Measurements from ENCODE around the gene SORBS1.

SORBS1 gene

DNA sequence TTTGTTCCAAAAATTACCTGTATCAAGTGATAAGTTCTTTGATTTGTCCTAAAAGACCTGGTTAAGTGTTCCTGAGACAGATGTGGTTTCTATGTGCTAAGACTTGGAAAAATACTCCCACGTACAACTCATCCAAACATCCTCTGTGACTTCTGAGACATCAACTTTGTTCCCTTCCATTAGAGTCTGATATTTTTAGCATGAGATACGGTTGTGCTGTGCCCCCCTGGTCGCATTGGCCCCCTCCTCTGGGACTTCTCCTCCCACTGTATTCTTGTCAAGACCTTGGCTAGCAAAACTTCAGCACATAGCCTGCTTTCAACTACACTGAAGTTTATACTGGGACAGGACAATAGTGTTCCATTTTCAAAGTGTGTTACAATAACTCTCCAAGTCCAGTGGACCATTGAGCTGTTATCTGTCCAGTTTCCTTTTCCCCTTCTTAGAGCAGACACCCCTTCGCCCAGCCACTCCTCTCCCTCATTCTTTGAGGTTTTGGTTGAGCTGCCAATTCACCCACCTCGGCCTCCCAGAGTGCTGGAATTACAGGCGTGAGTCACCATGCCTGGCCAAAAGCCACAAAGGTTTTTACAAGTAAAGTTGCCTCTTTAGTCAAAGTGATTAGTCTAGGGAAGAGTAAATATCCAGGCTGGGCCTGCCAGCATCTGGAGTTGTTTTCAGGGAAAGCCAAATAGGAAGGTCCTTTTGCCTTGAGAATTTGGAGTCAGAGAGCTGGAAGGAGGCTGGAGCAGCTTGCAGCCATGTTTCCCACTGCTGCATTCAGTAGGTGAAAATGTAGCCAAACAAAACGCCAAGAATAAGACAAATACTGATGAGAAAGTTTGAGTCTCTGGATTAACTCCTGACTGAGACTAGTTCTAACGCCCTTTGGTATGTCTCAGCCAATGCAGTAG lies 252.5 kb downstream of the SORBS1 start:
- Histone ChIP-seq H3K27ac (ENCODE audit: low read length) (no peak overlapping the region), H3K9me3 (ENCODE audit: control insufficient read depth, insufficient read depth, low read length) (no peaks in the 10 kb centered on the region), H3K4me1 (ENCODE audit: control insufficient read depth, insufficient read depth, low read length) (peaks cover 3% of the 10 kb centered on the region; the same call in 1 of the 2 replicates), H3K27me3 (ENCODE audit: control insufficient read depth, insufficient read depth, low read length) (no peaks in the 10 kb centered on the region), H3K36me3 (ENCODE audit: control insufficient read depth, insufficient read depth, low read length) (no peaks in the 10 kb centered on the region), H3K4me3 (ENCODE audit: low read length) (no peak overlapping the region)
- DNase-seq (ENCODE audit: low read depth, low spot score): no peak
- WGBS (ENCODE audit: insufficient coverage, insufficient read length): no CpG with 5 or more reads among the region's 8 CpGs

DNA sequence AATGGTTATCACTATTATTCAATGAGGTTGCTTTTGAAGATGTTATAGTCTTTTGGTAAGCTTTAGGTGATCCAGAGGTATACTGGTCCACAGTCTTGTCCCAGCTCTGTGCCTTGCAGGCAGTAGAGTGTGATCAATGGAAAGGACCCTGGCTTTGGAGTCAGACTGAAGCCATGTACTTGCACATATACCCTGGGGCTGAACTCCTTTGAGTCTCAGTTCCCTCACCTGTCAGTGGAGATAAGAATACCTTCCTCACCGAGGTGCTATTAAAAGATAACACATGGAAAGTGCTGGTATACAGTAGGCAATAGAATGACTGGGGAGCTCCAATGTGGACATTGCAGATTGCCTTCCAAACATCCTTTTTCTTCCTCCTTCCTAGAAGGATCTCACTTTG lies 254.3 kb downstream of the SORBS1 start:
- Histone ChIP-seq H3K9me3 (ENCODE audit: control insufficient read depth, insufficient read depth, low read length) (no peaks in the 10 kb centered on the region), H3K4me1 (ENCODE audit: control insufficient read depth, insufficient read depth, low read length) (peaks cover 3% of the 10 kb centered on the region; the same call in 1 of the 2 replicates), H3K36me3 (ENCODE audit: control insufficient read depth, insufficient read depth, low read length) (no peaks in the 10 kb centered on the region), H3K4me3 (ENCODE audit: low read length) (no peak overlapping the region), H3K27ac (ENCODE audit: low read length) (no peak overlapping the region), H3K27me3 (ENCODE audit: control insufficient read depth, insufficient read depth, low read length) (no peaks in the 10 kb centered on the region)
- no peak for DNase-seq (ENCODE audit: low read depth, low spot score)
- WGBS (ENCODE audit: insufficient coverage, insufficient read length): no CpG with 5 or more reads among the region's 1 CpG

DNA sequence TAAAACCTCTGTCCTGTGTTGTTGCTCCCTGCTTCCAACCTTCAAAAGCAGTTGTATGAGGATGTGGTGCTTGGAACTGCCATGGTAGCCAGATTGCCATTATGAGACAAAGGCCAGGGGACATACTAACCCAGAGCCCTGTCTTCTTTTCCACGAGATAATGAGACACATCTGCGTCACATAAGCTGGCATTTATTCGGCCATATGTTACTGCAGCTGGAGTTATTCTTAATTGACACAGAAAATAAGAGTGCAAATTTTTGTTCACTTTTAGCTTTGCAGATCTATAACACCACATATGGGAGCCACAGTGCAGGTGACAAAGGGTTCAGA lies 254.9 kb downstream of the SORBS1 start:
- no peaks in the 10 kb centered on the region for H3K9me3 ChIP-seq (ENCODE audit: control insufficient read depth, insufficient read depth, low read length)
- H3K27me3 ChIP-seq (ENCODE audit: control insufficient read depth, insufficient read depth, low read length): no peaks in the 10 kb centered on the region
- no peak overlapping the region for H3K27ac ChIP-seq (ENCODE audit: low read length)
- no peak overlapping the region for H3K4me3 ChIP-seq (ENCODE audit: low read length)
- DNase-seq (ENCODE audit: low read depth, low spot score): no peak
- H3K36me3 ChIP-seq (ENCODE audit: control insufficient read depth, insufficient read depth, low read length): no peaks in the 10 kb centered on the region
- no CpG with 5 or more reads among the region's 3 CpGs for WGBS (ENCODE audit: insufficient coverage, insufficient read length)
- H3K4me1 ChIP-seq (ENCODE audit: control insufficient read depth, insufficient read depth, low read length): peaks cover 3% of the 10 kb centered on the region; the same call in 1 of the 2 replicates

DNA sequence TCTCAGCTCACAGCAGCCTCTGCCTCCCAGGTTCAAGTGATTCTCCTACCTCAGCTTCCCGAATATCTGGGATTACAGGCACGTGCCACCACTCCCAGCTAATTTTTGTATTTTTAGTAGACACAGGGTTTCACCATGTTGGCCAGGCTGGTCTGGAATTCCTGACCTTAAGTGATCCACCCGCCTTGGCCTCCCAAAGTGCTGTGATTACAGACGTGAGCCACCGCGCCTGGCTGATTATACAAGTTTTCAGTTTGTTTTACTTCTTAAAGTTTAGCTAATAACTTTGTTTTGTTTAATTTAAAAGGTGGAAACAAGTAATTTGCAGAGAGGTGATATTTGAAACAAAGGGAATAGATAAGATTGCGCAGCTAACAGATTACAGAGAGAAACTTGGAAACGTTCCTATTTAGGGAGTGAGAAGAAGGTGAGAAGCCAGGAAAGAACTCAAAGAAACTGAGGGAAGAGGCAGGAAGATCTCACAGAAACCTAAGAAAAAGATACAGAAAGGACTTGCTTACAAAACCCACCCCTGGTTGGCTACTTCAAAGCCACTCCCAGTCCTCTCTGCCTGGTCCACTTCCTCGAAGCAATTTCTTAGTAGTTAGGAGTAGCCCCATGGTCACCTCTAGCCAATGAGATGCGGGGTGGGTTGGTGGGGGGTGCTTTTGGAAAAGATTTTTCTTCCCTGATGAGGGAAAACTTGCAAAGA lies 255.4 kb downstream of the SORBS1 start:
- H3K4me1 ChIP-seq (ENCODE audit: control insufficient read depth, insufficient read depth, low read length): peaks cover 3% of the 10 kb centered on the region; the same call in 1 of the 2 replicates
- no peaks in the 10 kb centered on the region for H3K27me3 ChIP-seq (ENCODE audit: control insufficient read depth, insufficient read depth, low read length)
- no peak overlapping the region for H3K4me3 ChIP-seq (ENCODE audit: low read length)
- no peak overlapping the region for H3K27ac ChIP-seq (ENCODE audit: low read length)
- no peaks in the 10 kb centered on the region for H3K36me3 ChIP-seq (ENCODE audit: control insufficient read depth, insufficient read depth, low read length)
- no peak for DNase-seq (ENCODE audit: low read depth, low spot score)
- no peaks in the 10 kb centered on the region for H3K9me3 ChIP-seq (ENCODE audit: control insufficient read depth, insufficient read depth, low read length)
- WGBS (ENCODE audit: insufficient coverage, insufficient read length): no CpG with 5 or more reads among the region's 10 CpGs

DNA sequence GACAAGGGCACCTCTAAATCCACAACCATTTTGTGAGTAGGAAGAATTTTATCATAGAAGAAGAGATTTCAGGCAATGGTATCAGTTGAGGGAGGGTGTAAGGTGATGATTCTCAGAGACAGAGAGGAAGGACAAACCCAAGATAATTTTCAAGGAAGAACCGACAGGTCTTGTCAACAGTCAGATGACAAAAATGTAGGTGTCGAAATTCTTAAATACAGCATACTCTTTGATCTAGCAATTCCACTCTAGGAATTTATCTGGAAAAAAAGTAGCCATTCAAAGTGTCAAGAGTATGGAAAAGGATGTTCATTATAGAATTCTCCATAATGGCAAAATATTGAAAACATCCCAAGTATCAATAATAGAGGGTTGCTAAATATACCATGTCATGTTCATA lies 256.2 kb downstream of the SORBS1 start:
- Histone ChIP-seq H3K36me3 (ENCODE audit: control insufficient read depth, insufficient read depth, low read length) (no peaks in the 10 kb centered on the region), H3K27ac (ENCODE audit: low read length) (no peak overlapping the region), H3K4me3 (ENCODE audit: low read length) (no peak overlapping the region), H3K4me1 (ENCODE audit: control insufficient read depth, insufficient read depth, low read length) (no peaks in the 10 kb centered on the region), H3K27me3 (ENCODE audit: control insufficient read depth, insufficient read depth, low read length) (no peaks in the 10 kb centered on the region), H3K9me3 (ENCODE audit: control insufficient read depth, insufficient read depth, low read length) (no peaks in the 10 kb centered on the region)
- no peak for DNase-seq (ENCODE audit: low read depth, low spot score)
- WGBS (ENCODE audit: insufficient coverage, insufficient read length): no CpG with 5 or more reads among the region's 2 CpGs

DNA sequence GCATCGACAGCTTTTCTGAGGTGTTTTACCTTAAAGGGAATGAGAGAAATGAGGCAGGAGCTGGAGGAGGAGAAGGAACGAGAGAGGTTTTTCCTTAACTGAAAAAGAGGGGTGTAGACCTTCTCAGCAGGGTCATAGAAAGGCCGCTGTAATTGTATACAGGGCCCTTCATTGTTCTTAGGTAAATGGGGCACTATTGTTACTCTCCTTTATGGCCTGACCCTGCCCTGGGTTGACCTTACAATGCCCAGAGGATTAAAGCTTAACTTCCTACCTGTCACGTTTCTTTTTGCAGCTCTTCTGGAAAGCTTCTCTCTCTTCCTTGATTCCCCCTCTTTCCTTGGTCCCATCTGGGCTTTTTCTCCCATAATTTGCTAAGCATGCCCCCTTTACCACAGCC lies 256.7 kb downstream of the SORBS1 start:
- Histone ChIP-seq H3K9me3 (ENCODE audit: control insufficient read depth, insufficient read depth, low read length) (no peaks in the 10 kb centered on the region), H3K4me3 (ENCODE audit: low read length) (no peak overlapping the region), H3K27ac (ENCODE audit: low read length) (no peak overlapping the region), H3K4me1 (ENCODE audit: control insufficient read depth, insufficient read depth, low read length) (no peaks in the 10 kb centered on the region), H3K36me3 (ENCODE audit: control insufficient read depth, insufficient read depth, low read length) (no peaks in the 10 kb centered on the region), H3K27me3 (ENCODE audit: control insufficient read depth, insufficient read depth, low read length) (no peaks in the 10 kb centered on the region)
- WGBS (ENCODE audit: insufficient coverage, insufficient read length): no CpG with 5 or more reads among the region's 4 CpGs
- DNase-seq (ENCODE audit: low read depth, low spot score): no peak

DNA sequence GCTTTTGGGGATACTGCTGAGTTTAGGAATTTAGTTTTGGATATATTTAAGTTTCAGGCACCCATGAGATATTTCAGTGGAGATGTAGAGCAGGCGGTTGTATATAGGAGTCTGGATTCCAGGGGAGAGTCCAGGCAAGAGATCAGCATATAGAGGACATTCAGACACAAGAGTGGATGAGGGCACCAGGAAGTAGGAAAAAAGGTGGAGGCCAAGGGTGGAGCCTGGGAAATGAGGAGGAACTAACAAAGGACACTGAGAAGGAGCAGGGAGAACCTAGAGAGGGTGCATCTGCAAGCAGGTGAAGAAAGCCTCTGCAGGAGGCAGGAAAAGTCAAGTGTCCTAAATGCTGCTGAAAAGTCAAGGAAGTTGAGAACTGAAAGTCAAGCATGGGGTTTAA lies 257.2 kb downstream of the SORBS1 start:
- WGBS (ENCODE audit: insufficient coverage, insufficient read length): no CpG with 5 or more reads among the region's 1 CpG
- Histone ChIP-seq H3K36me3 (ENCODE audit: control insufficient read depth, insufficient read depth, low read length) (no peaks in the 10 kb centered on the region), H3K9me3 (ENCODE audit: control insufficient read depth, insufficient read depth, low read length) (no peaks in the 10 kb centered on the region), H3K27me3 (ENCODE audit: control insufficient read depth, insufficient read depth, low read length) (no peaks in the 10 kb centered on the region), H3K4me1 (ENCODE audit: control insufficient read depth, insufficient read depth, low read length) (no peaks in the 10 kb centered on the region), H3K4me3 (ENCODE audit: low read length) (no peak overlapping the region), H3K27ac (ENCODE audit: low read length) (no peak overlapping the region)
- no peak for DNase-seq (ENCODE audit: low read depth, low spot score)

DNA sequence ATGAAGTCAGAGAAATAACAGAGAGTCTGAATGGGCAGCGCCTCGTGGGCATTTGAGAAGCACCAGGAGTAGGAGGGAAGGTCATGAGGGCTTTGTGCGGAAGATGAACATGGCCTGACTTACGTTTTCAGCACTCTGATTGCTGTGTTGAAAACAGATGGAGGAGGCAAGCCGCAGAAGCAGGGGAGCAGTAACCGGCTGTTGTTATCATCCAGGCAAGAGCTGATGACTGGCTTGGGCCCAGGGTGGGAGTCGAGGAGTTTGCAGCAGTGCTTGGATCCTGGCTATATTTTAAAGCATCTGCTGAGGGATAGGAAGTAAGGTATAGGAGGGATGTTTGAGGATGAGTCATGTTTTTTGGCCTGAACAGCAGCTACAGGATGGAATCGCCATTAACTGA lies 257.6 kb downstream of the SORBS1 start:
- Histone ChIP-seq H3K27me3 (ENCODE audit: control insufficient read depth, insufficient read depth, low read length) (no peaks in the 10 kb centered on the region), H3K4me3 (ENCODE audit: low read length) (no peak overlapping the region), H3K27ac (ENCODE audit: low read length) (no peak overlapping the region), H3K4me1 (ENCODE audit: control insufficient read depth, insufficient read depth, low read length) (no peaks in the 10 kb centered on the region), H3K36me3 (ENCODE audit: control insufficient read depth, insufficient read depth, low read length) (no peaks in the 10 kb centered on the region), H3K9me3 (ENCODE audit: control insufficient read depth, insufficient read depth, low read length) (no peaks in the 10 kb centered on the region)
- WGBS (ENCODE audit: insufficient coverage, insufficient read length): no CpG with 5 or more reads among the region's 8 CpGs
- no peak for DNase-seq (ENCODE audit: low read depth, low spot score)

DNA sequence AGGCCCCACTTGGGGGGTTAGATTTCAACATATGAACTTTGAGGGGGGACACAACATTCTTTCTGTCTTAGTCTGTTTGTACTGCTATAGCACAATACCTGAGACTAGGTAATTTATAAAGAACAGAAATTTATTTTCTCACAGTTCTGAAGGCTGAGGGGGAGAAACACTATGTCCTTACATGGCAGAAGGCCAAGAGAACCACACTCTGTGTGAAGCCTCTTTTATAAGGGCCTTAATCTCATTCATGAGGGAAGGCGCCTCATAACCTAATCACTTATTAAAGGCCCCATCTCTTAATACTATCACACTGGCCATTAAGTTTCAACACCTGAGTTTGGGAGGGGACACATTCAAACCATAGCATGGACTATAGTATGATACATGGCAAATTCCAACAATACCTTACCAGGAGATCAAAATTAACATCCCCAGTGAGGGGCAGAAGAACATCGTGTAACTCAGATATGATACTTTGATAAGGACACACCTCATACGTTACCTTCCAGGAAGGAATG lies 261.1 kb downstream of the SORBS1 start:
- WGBS (ENCODE audit: insufficient coverage, insufficient read length): no CpG with 5 or more reads among the region's 3 CpGs
- Histone ChIP-seq H3K4me3 (ENCODE audit: low read length) (no peak overlapping the region), H3K27ac (ENCODE audit: low read length) (no peak overlapping the region), H3K9me3 (ENCODE audit: control insufficient read depth, insufficient read depth, low read length) (no peaks in the 10 kb centered on the region), H3K4me1 (ENCODE audit: control insufficient read depth, insufficient read depth, low read length) (peaks cover 2% of the 10 kb centered on the region; the same call in 1 of the 2 replicates), H3K36me3 (ENCODE audit: control insufficient read depth, insufficient read depth, low read length) (no peaks in the 10 kb centered on the region), H3K27me3 (ENCODE audit: control insufficient read depth, insufficient read depth, low read length) (no peaks in the 10 kb centered on the region; the same call in none of the 2 replicates)
- no peak for DNase-seq (ENCODE audit: low read depth, low spot score)

DNA sequence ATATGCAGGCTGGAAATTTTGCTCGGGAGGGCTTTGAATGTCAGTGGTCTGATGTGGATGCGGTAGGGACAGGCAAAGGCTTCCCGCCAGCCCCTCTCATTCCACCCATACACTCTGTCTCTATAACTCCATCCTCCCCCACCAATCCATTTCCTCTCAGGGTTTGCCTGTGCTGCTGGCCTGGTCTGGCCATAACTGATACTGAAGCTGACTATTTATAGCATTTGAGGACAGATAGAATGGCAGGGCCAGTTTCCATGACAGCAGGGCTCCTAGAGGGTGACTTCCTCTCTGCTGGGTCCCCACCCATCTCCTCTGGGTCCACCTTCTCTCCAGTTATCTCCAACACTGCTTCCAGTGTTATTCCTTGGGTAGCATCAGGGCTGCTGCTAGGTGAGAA lies 263.8 kb downstream of the SORBS1 start:
- peaks cover 5% of the 10 kb centered on the region; the same call in 1 of the 2 replicates for H3K4me1 ChIP-seq (ENCODE audit: control insufficient read depth, insufficient read depth, low read length)
- no CpG with 5 or more reads among the region's 3 CpGs for WGBS (ENCODE audit: insufficient coverage, insufficient read length)
- DNase-seq (ENCODE audit: low read depth, low spot score): no peak

More for the DNA sequence above, 263.8 kb downstream of the SORBS1 start:
- H3K36me3 ChIP-seq (ENCODE audit: control insufficient read depth, insufficient read depth, low read length): no peaks in the 10 kb centered on the region
- no peaks in the 10 kb centered on the region for H3K9me3 ChIP-seq (ENCODE audit: control insufficient read depth, insufficient read depth, low read length)
- H3K27me3 ChIP-seq (ENCODE audit: control insufficient read depth, insufficient read depth, low read length): no peaks in the 10 kb centered on the region; the same call in none of the 2 replicates
- no peak overlapping the region for H3K27ac ChIP-seq (ENCODE audit: low read length)
- H3K4me3 ChIP-seq (ENCODE audit: low read length): no peak overlapping the region
